ENCODE results near the gene FAXC.

GRCh38 chr6:99334526-99335127 lies 14.8 kb downstream of the FAXC start:
- TF ChIP-seq EGR1 (IDR thresholded peaks at IDR 0.05) (no peak), EP300 (IDR thresholded peaks at IDR 0.05; ENCODE audit: borderline replicate concordance) (no peak), NFIC (IDR thresholded peaks at IDR 0.05) (no peak), CEBPB (IDR thresholded peaks at IDR 0.05) (no peak)

Measured in Ishikawa (cell line).